ENCODE results near the gene CPNE2. TPM values are rescaled to one million over a fixed set of nuclear protein-coding genes. Genes with fewer than 3 reads are reported as not detected.

The CPNE2 gene
- total RNA-seq, 1 donor from 2014 or later: 36.6 TPM

GRCh38 chr16:57110937-57111336 is 18.6 kb downstream of the CPNE2 start:
- Histone ChIP-seq H3K4me3 (no peak overlapping the region), H3K36me3 (no peaks in the 10 kb centered on the region), H3K27me3 (no peaks in the 10 kb centered on the region), H3K4me1 (peaks cover 0 to 7% of the 10 kb centered on the region in 2 donors), H3K27ac (no peak overlapping the region), H3K9me3 (no peaks in the 10 kb centered on the region)
- no peak for DNase-seq (ENCODE audit: low spot score in 2 of 2)
- intact Hi-C loops (cut with DNase I): no loop called here
- TF ChIP-seq CTCF (IDR thresholded peaks at IDR 0.05): no peak

GRCh38 chr16:57111420-57111819 is 19.0 kb downstream of the CPNE2 start:
- intact Hi-C loops (cut with DNase I): no loop called here
- Histone ChIP-seq H3K27me3 (no peaks in the 10 kb centered on the region), H3K4me3 (no peak overlapping the region), H3K27ac (peak overlapping the region in 1 of 2 donors; percentile 63), H3K9me3 (no peaks in the 10 kb centered on the region), H3K36me3 (no peaks in the 10 kb centered on the region), H3K4me1 (peaks cover 0 to 7% of the 10 kb centered on the region in 2 donors)
- TF ChIP-seq CTCF (IDR thresholded peaks at IDR 0.05): no peak
- DNase-seq (ENCODE audit: low spot score in 2 of 2): no peak

DNA sequence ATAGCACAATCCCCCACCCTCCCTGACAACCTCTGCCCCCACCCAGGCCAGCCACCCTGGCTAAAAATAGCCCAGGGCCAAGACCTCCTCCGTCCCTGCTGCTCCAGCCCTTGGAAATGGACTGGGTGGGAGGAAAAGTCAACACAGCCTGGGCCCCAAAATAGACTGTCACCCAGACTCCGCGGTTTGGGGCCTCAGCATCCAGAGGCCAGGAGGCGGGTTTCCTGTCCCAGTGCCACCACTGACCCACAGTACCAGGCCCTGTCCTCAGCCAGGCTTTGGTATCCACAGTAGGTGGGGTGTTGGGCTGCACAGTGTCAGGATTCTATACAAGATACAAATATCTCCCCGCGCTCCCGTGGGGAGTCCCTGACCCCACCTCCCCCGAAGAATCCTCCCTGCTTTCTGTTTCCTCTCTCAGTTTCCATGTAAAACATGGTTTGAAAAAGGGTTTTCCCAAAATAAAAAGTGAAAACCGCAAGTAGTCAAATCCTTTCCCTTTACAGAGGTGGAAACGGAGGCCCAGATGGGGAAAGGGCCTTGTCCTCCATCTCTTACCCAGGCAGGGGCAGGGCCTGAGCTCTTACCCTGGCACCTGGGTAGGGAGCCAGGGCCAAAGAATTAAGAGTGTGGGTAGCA is 20.1 kb downstream of the CPNE2 start:
- Histone ChIP-seq H3K4me1 (peaks cover 0 to 7% of the 10 kb centered on the region in 2 donors), H3K9me3 (no peaks in the 10 kb centered on the region), H3K36me3 (peaks cover 5 to 8% of the 10 kb centered on the region in 2 donors), H3K4me3 (no peak overlapping the region), H3K27ac (peak overlapping the region; percentile 54 to 63), H3K27me3 (no peaks in the 10 kb centered on the region)
- no peak for TF ChIP-seq CTCF (IDR thresholded peaks at IDR 0.05)
- intact Hi-C loops (cut with DNase I): no loop called here
- peak in 1 of 2 donors; percentile 67 for DNase-seq (ENCODE audit: low spot score in 2 of 2)

GRCh38 chr16:57113042-57113453 is 20.7 kb downstream of the CPNE2 start:
- Histone ChIP-seq H3K36me3 (peaks cover 9 to 12% of the 10 kb centered on the region in 2 donors), H3K4me3 (no peak overlapping the region), H3K27me3 (no peaks in the 10 kb centered on the region), H3K27ac (peak overlapping the region; percentile 54 to 63), H3K9me3 (no peaks in the 10 kb centered on the region), H3K4me1 (peaks cover 0 to 7% of the 10 kb centered on the region in 2 donors)
- no peak for TF ChIP-seq CTCF (IDR thresholded peaks at IDR 0.05)
- intact Hi-C loops (cut with DNase I): no loop called here
- no peak for DNase-seq (ENCODE audit: low spot score in 2 of 2)

GRCh38 chr16:57113664-57114063 is 21.3 kb downstream of the CPNE2 start:
- intact Hi-C loops (cut with DNase I): no loop called here
- no peak overlapping the region for H3K27ac ChIP-seq
- no peaks in the 10 kb centered on the region for H3K27me3 ChIP-seq
- no peak for DNase-seq (ENCODE audit: low spot score in 2 of 2)
- TF ChIP-seq CTCF (IDR thresholded peaks at IDR 0.05): no peak
- peaks cover 0 to 7% of the 10 kb centered on the region in 2 donors for H3K4me1 ChIP-seq
- H3K4me3 ChIP-seq: no peak overlapping the region
- H3K9me3 ChIP-seq: no peaks in the 10 kb centered on the region
- H3K36me3 ChIP-seq: peaks cover 9 to 12% of the 10 kb centered on the region in 2 donors

DNA sequence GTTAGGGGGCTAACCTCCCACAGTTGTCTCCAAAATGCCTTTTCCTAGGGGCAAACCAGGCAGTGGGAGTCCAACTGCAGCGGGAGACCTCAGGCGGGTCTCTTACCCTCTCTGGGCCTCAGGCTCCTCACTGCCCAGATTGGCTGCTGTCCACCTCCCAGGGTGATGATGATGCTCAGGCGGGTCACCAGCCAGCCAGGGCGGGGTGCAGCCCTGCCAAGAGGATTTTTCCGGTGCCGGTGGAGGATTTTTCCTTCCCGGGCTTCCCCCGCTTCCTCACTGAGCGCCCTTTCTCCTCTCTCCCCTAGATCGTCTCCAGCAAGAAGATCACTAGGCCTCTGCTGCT is 22.8 kb downstream of the CPNE2 start:
- Histone ChIP-seq H3K27ac (no peak overlapping the region), H3K4me3 (no peak overlapping the region)
- no peak for TF ChIP-seq CTCF (IDR thresholded peaks at IDR 0.05)

More for the DNA sequence above, 22.8 kb downstream of the CPNE2 start:
- H3K4me1 ChIP-seq: peaks cover 0 to 7% of the 10 kb centered on the region in 2 donors
- peaks cover 17 to 20% of the 10 kb centered on the region in 2 donors for H3K36me3 ChIP-seq
- intact Hi-C loops (cut with DNase I): no loop called here
- no peaks in the 10 kb centered on the region for H3K27me3 ChIP-seq
- DNase-seq (ENCODE audit: low spot score in 2 of 2): no peak
- no peaks in the 10 kb centered on the region for H3K9me3 ChIP-seq
